ENCODE results near the gene SUCNR1.

Gene SUCNR1

DNA sequence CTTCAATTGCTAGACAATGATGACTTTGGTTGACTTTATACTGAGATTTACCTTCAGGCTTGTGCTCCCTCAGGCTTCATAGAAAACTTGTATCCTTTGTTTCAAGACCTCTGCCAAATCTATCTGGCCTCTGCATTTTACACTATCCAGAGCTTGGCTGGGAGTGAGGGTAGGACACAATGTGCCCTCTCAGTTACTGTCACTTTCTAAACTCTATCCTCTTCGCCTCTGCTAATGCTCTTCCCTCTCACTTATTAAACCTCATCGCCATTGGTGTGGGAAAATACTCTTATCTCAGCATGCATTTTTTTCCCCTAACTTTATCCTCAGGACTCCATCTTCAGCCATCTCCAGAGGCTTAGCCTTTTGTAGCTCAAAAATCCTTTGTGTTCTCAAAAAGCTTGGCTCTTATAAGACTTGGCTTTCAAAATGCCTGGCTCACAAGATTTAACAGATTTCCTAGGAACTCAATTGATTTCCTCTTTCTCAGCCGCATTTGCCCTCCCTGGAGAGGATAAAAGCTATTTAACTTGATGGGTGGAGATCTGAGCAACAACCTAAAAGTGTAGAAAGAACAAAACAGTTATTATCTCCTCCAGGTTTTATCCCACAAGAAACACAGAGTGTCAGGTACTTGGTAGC, 28.3 kb downstream of the SUCNR1 start:
- H3K4me3 ChIP-seq, result no peak overlapping the region
- H3K9ac ChIP-seq (ENCODE audit: insufficient read length), result no peak overlapping the region
- no peaks in the 10 kb centered on the region for H3K9me3 ChIP-seq (ENCODE audit: low read depth, low read length)
- no peak overlapping the region for H3K27ac ChIP-seq
- no peak for DNase-seq (ENCODE audit: low read depth, low spot score)
- H3K36me3 ChIP-seq (ENCODE audit: insufficient read depth, low read length), result no peaks in the 10 kb centered on the region
- no peak for TF ChIP-seq EZH2 (IDR thresholded peaks at IDR 0.05)

DNA sequence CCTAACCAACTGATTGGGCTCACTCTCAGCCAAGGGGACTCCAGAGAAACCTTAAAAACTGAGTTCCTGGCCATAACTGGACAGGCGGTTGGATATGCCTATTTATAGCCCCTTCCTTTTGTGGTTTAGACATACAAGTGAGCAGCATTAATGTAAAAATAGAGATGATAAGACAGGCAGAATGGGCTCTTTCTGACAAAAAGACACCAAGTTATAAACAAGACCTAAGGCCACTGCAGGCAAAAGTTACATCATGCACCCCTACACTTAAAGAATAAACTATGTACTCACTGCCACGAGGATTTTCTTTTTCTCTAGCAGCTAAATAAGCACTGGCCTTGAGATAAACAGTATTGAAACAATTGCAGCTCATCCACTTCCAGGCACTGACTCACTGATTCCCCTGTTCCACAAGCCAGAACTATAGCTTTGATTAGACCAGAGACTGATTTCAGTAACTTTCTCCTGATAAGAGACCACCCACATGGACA, 30.1 kb downstream of the SUCNR1 start:
- H3K9me3 ChIP-seq (ENCODE audit: low read depth, low read length), result no peaks in the 10 kb centered on the region
- DNase-seq (ENCODE audit: low read depth, low spot score), result no peak
- H3K36me3 ChIP-seq (ENCODE audit: insufficient read depth, low read length), result no peaks in the 10 kb centered on the region
- no peak overlapping the region for H3K4me3 ChIP-seq
- H3K27ac ChIP-seq, result no peak overlapping the region
- TF ChIP-seq FOXP2 (optimal IDR thresholded peaks at IDR 0.05; ENCODE audit: control extremely low read depth, extremely low read length, insufficient read depth), result no peak
- TF ChIP-seq EZH2 (IDR thresholded peaks at IDR 0.05), result no peak
- TF ChIP-seq POLR2AphosphoS5 (IDR thresholded peaks at IDR 0.05; ENCODE audit: borderline replicate concordance, low read depth, low read length), result no peak
- H3K9ac ChIP-seq (ENCODE audit: insufficient read length), result no peak overlapping the region

DNA sequence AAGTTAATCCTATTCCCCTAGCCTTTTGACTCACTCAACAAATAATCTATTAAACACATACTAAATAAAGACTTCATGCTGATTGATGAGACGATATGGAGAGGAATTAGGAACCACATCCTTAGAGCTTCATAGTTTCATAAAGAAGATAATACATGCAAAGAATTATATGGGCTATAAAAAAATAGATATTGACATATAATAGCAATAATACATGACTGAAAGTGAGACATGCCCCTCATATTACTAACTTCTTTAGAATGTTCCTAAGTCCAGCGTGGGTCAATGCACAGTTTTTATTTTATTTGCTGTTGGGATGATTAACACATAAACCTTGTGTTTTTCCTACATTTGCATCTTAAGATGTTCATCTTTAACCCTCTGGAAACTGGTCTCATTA, 32.2 kb downstream of the SUCNR1 start:
- Histone ChIP-seq H3K9me3 (ENCODE audit: low read depth, low read length) (no peaks in the 10 kb centered on the region), H3K27ac (no peak overlapping the region), H3K9ac (ENCODE audit: insufficient read length) (no peak overlapping the region), H3K36me3 (ENCODE audit: insufficient read depth, low read length) (no peaks in the 10 kb centered on the region), H3K4me3 (no peak overlapping the region)
- no peak for DNase-seq (ENCODE audit: low read depth, low spot score)
- TF ChIP-seq EZH2 (IDR thresholded peaks at IDR 0.05) (no peak), FOXP2 (optimal IDR thresholded peaks at IDR 0.05; ENCODE audit: control extremely low read depth, extremely low read length, insufficient read depth) (no peak), POLR2AphosphoS5 (IDR thresholded peaks at IDR 0.05; ENCODE audit: borderline replicate concordance, low read depth, low read length) (no peak)

DNA sequence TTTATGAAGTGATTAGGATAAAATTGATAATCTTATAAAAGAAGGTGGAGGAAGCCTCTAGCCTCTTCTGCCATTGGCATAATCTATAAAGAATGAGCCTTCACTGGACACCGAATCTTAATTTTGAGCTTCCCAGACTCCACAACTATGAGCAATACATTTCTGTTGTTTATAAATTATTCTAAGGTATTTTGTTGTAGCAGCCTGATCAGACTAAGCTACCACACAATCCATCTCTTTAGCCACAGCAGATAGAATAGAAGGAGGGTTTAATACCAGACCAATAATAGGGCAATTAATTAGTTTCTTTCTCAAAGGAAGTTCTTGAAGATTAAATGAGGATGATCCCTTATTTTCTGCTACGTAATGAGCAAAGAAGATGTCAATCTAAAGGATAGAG, 33.3 kb downstream of the SUCNR1 start:
- no peak overlapping the region for H3K27ac ChIP-seq
- no peak overlapping the region for H3K4me3 ChIP-seq
- no peaks in the 10 kb centered on the region for H3K36me3 ChIP-seq (ENCODE audit: insufficient read depth, low read length)
- no peak overlapping the region for H3K9ac ChIP-seq (ENCODE audit: insufficient read length)
- H3K9me3 ChIP-seq (ENCODE audit: low read depth, low read length), result no peaks in the 10 kb centered on the region
- TF ChIP-seq FOXP2 (optimal IDR thresholded peaks at IDR 0.05; ENCODE audit: control extremely low read depth, extremely low read length, insufficient read depth) (no peak), EZH2 (IDR thresholded peaks at IDR 0.05) (no peak), POLR2AphosphoS5 (IDR thresholded peaks at IDR 0.05; ENCODE audit: borderline replicate concordance, low read depth, low read length) (no peak)
- DNase-seq (ENCODE audit: low read depth, low spot score), result no peak

DNA sequence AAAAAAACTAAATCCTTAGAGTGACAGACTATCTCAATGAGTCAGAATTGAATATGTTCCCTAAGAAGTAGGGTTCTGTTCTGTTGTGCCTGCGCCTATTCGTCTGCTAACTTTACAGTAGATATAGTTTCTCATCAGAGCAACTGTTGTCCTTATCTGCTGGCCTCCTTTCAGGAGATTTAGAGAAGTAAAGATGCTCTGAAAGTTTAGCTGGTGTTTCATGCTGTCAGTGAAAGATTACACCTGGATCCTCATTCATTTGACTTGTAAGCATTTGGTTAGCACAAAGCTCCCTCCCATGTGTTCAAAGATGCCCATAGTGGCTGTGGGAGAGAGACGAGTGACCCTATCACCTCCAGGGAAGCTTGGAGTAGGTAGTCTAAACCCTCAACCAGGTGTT, 35.0 kb downstream of the SUCNR1 start:
- H3K27ac ChIP-seq, result no peak overlapping the region
- TF ChIP-seq FOXP2 (optimal IDR thresholded peaks at IDR 0.05; ENCODE audit: control extremely low read depth, extremely low read length, insufficient read depth) (no peak), EZH2 (IDR thresholded peaks at IDR 0.05) (no peak), POLR2AphosphoS5 (IDR thresholded peaks at IDR 0.05; ENCODE audit: borderline replicate concordance, low read depth, low read length) (no peak)
- no peak overlapping the region for H3K9ac ChIP-seq (ENCODE audit: insufficient read length)
- DNase-seq (ENCODE audit: low read depth, low spot score), result no peak
- H3K4me3 ChIP-seq, result no peak overlapping the region
- H3K36me3 ChIP-seq (ENCODE audit: insufficient read depth, low read length), result no peaks in the 10 kb centered on the region
- no peaks in the 10 kb centered on the region for H3K9me3 ChIP-seq (ENCODE audit: low read depth, low read length)

DNA sequence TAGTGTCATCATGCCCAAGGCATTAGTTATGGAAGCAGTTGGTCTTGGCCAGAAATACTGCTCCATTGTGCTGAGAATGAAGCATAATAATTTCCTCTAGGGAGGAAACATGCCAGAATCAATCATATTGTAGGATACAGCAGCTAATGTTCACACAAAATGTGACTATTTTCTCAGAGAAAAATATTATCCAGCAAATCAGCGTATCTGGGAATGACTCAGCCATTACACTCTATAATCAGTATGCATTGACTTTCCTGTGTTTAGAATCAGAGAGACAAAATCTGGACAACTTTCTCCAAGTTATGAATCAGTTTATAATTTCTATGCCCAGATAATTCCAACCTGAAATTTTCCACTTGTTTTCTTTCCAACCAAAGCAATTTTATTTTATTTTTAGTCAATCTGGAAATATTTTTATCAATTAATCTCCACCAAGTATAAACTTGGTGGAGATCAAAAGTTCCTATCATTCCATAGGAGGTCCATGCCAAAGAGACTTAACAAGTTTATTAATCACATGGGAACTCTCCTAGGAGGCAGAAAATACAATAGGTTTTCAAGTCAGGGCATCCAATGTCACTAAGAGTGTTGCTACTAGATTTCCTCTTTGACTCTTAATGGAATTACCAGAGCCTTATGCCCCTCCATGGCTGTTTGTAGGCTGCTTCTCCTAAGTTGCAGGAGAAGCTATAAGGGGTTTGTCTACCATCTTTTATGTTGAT, 36.4 kb downstream of the SUCNR1 start:
- Histone ChIP-seq H3K9me3 (ENCODE audit: low read depth, low read length) (no peaks in the 10 kb centered on the region), H3K27ac (no peak overlapping the region), H3K36me3 (ENCODE audit: insufficient read depth, low read length) (no peaks in the 10 kb centered on the region), H3K9ac (ENCODE audit: insufficient read length) (no peak overlapping the region), H3K4me3 (no peak overlapping the region)
- no peak for DNase-seq (ENCODE audit: low read depth, low spot score)
- TF ChIP-seq FOXP2 (optimal IDR thresholded peaks at IDR 0.05; ENCODE audit: control extremely low read depth, extremely low read length, insufficient read depth) (no peak), EZH2 (IDR thresholded peaks at IDR 0.05) (no peak), POLR2AphosphoS5 (IDR thresholded peaks at IDR 0.05; ENCODE audit: borderline replicate concordance, low read depth, low read length) (no peak)

DNA sequence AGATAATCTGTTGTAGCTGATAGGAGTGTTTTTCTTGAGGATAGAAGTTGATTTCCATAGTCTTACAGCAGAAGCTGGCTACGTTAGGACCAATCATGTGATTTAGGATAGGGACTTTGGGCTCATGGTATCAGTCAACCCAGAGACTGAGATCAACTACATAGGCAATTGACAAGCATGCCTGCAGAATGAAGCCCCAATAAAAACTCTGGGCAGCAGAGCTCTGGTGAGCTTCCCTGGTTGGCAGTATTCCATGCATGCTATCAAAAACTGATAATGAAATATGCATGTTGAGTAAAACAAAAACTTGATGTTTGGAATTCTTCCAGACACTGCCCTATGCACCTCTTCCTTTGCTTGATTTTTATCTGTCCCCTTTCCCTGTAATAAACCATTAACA, 38.0 kb downstream of the SUCNR1 start:
- Histone ChIP-seq H3K36me3 (ENCODE audit: insufficient read depth, low read length) (no peaks in the 10 kb centered on the region), H3K9me3 (ENCODE audit: low read depth, low read length) (no peaks in the 10 kb centered on the region), H3K9ac (ENCODE audit: insufficient read length) (no peak overlapping the region), H3K27ac (no peak overlapping the region), H3K4me3 (no peak overlapping the region)
- TF ChIP-seq EZH2 (IDR thresholded peaks at IDR 0.05), result no peak
- TF ChIP-seq FOXP2 (optimal IDR thresholded peaks at IDR 0.05; ENCODE audit: control extremely low read depth, extremely low read length, insufficient read depth), result no peak
- no peak for TF ChIP-seq POLR2AphosphoS5 (IDR thresholded peaks at IDR 0.05; ENCODE audit: borderline replicate concordance, low read depth, low read length)
- DNase-seq (ENCODE audit: low read depth, low spot score), result no peak

DNA sequence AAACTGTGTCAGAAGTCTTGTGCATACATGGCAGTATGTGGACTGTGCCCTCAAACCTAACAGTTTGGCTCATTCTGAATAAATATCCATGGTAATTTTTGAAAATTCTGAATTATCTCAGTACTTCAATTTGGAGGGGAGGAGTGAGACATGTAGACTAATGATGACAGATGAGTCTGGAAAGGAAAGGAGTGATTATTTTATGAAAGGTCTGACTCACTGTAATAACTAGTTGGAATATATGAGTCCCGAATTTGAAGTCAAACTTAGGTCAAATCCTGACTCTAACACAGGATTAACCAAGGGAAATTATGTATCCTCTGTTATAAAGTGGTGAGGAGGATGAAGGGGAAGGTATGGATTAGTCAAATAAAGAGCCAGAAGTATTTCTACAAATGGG, 38.6 kb downstream of the SUCNR1 start:
- Histone ChIP-seq H3K27ac (no peak overlapping the region), H3K9ac (ENCODE audit: insufficient read length) (no peak overlapping the region), H3K36me3 (ENCODE audit: insufficient read depth, low read length) (no peaks in the 10 kb centered on the region), H3K4me3 (no peak overlapping the region), H3K9me3 (ENCODE audit: low read depth, low read length) (no peaks in the 10 kb centered on the region)
- DNase-seq (ENCODE audit: low read depth, low spot score), result no peak
- TF ChIP-seq POLR2AphosphoS5 (IDR thresholded peaks at IDR 0.05; ENCODE audit: borderline replicate concordance, low read depth, low read length) (no peak), FOXP2 (optimal IDR thresholded peaks at IDR 0.05; ENCODE audit: control extremely low read depth, extremely low read length, insufficient read depth) (no peak), EZH2 (IDR thresholded peaks at IDR 0.05) (no peak)
